K562 (cell line): ENCODE data around the gene ZSCAN22. TPM values are rescaled to one million over a fixed set of nuclear protein-coding genes. Genes with fewer than 3 reads are reported as not detected.
A peak's percentile ranks its signal among the peaks of the same experiment; 100 is the strongest.

Experiments used
- E2F8 ChIP-seq: fragments of 450-650 bp; IDR thresholded peaks from 2 replicates; pipeline ENCODE4 v1.7.1; 2018; ENCODE audit warnings: mild to moderate bottlenecking, low read depth; ENCODE audit not compliant: partially characterized antibody
- ZBTB40 ChIP-seq, 2 experiments: fragments of 450-650 bp in 1 of 2; sonication (generic) in 1 of 2; formaldehyde crosslinking in 1 of 2; IDR thresholded peaks; 2 replicates each; pipeline versions ENCODE4 v1.7.1 to v1.9.0; 2016 to 2022; ENCODE audit warnings: inconsistent platforms in 1 of 2, mild to moderate bottlenecking in 1 of 2, missing genetic modification reagents in 1 of 2
- ZNF407 ChIP-seq: fragments of 450-650 bp; IDR thresholded peaks from 2 replicates; pipeline ENCODE4 v1.6.1; 2016; ENCODE audit warnings: low read depth
- polyA plus RNA-seq, 8 experiments: library from polyadenylated mRNA; depleted of rRNA in 4 of 8; stranded (reverse) in 5 of 8; unstranded in 3 of 8; fragments of >200 nt; fragmentation: Nextera tagmentation in 2 of 8; fragmentation: Illumina TruSeq in 1 of 8; extraction: Ambion mirVana in 2 of 8; extraction: Trizol in 1 of 8; gene quantifications; 2 replicates each; pipeline versions ENCODE4 v1.2.1 to v1.2.3, GENCODE V29; 2011 to 2014; ENCODE audit warnings: inconsistent platforms in 1 of 8, missing spikeins in 1 of 8
- total RNA-seq, 7 experiments: library from RNA; depleted of rRNA in 6 of 7; stranded (reverse); fragments of >200 nt in 6 of 7; fragmentation: Illumina TruSeq in 2 of 7; extraction: Trizol in 2 of 7; gene quantifications; 2 replicates each; pipeline versions ENCODE4 v1.2.1 to v1.2.3, GENCODE V29; 2011 to 2021; ENCODE audit warnings: low replicate concordance in 1 of 7

ZSCAN22 gene
- total and polyA plus RNA-seq, 9 of the 15 experiments (the other 6 are each of a cell fraction or from before 2014, with no cell fraction given), result 0.98 to 5.3 (median 3.0) TPM

- no peak for TF ChIP-seq ZNF407
- TF ChIP-seq E2F8, result peak; percentile 88
- peak; percentile 99 for TF ChIP-seq ZBTB40 (IDR thresholded peaks at IDR 0.05)
- TF ChIP-seq ZBTB40 (CRISPR knock-in tag; IDR thresholded peaks at IDR 0.05), result no peak
Observed at GRCh38 chr19:58380662-58381459, 54.1 kb downstream of the ZSCAN22 start, which contains the start of gene ZNF837 (continued).
